GM18867 (cell line): ENCODE measurements around the gene GALNTL6.

Experiments used
- ATAC-seq: cut with Tn5 transposase; IDR thresholded peaks from one replicate; pipeline ENCODE4 v1.9.1; 2021; ENCODE audit warnings: mild to moderate bottlenecking, moderate library complexity; ENCODE audit not compliant: unreplicated experiment

GALNTL6 gene

GRCh38 chr4:172517391-172517790 lies 704.2 kb downstream of the GALNTL6 start:
- no peak for ATAC-seq

DNA sequence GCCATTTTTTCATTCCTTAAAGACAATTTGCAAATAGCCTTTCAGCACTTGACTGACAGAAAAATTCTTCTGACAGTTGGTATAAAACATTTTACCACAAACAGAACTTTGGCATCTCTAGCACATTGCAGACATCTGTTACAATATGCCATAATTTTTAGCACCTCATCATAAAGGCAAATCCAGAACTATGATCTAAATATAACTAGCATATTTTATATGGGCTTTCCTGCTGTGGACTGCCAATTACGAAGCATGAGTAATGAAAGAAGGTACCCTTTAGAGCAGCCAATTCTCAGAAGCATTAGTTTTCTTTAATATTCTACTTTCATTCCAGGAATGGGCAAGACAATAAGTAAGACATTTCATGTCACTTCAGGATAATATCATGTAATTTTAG lies 708.0 kb downstream of the GALNTL6 start:
- no peak for ATAC-seq

DNA sequence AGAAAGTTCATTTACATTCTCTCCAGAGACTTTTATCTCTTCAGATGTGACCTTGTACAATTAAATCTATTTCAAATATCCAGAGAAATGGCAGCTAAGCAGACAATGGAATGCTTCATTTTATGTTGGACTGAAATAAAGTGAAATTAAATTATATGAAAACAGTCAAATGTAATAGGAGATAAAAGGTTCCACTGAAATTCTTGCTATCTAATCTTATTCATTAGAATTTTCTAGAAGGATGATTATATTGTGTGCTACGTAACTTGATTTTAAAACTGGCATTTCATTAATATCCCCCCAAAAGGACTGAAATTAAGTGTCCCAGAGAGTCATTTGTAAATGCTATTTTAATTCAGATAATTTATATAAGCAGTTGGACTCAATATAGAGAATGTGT lies 708.5 kb downstream of the GALNTL6 start:
- no peak for ATAC-seq

DNA sequence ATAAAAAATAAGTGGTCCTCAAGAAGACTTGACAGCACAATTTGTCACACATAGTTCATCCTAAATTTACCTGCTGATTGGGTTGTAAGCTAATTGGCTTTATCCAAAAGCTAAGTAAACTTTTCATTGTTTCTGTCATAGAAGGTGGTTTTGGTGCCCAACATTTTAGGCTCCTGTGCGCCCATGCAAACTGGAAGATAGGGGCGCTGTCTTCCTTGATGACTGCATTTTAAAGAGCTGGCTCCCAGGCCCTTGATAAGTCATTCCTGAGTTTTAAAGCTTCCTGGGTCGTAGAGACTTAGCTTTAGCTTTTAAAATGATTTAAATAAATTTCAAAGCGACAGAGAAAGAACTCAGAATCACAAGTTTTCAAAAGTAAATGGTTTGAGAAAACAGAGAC lies 730.0 kb downstream of the GALNTL6 start:
- ATAC-seq, result no peak

DNA sequence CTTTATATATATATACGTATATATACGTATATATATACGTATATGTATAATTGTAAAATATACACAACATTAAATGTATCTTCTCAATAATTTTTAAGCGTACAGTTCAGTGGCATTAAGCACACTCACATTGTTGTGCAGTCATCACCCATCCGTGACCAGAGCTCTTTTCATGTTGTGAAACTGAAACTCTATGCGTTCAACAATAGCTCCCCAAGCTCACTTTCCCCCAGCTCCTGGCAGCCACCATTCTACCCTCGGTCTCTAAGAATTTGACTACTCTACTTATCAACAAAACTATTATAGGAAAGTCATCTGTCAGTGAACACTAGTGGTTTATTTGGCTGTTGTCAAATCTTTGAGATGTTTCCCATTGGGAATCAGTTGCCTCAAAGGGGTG lies 733.6 kb downstream of the GALNTL6 start:
- ATAC-seq, result peak; percentile 97

- ATAC-seq, result no peak
Measured at GRCh38 chr4:172547724-172548123, 734.5 kb downstream of the GALNTL6 start.

DNA sequence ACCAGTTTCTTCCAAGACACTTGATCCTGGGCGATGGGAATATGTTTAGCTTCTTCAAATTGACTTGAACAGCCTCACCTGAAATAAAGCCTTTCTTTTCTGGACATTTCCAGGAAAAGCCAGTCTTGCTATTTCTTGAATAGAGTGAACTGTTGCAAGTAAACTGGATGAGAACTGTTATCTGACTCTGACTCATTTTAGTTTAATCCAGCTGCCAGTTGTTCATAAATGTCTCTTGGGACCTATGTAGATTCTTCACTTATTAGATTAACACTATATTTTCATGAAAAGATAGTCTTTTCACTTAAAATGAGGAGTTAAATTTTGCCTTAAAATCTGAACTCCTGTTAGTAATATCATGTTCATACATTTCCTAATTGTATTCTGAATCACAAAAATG lies 740.0 kb downstream of the GALNTL6 start:
- no peak for ATAC-seq

DNA sequence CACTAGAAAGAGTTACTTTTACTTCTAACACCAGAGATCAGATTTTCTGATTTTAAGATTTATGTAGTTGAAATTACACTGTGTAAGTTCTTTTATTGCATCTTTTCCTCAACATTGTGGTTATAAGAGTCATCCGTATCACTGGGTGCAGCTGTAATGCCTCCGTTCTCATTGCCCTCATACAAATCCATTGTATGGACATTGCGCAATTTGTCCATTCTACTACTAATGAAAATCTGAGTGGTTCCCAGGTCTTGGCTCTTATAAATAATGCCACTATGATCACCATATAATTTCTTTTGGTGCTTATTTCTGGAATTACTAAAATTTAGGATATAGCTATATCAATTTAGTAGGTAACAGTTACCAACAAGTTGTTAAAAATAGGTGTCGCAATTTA lies 741.4 kb downstream of the GALNTL6 start:
- no peak for ATAC-seq

GRCh38 chr4:172555725-172556124 lies 742.5 kb downstream of the GALNTL6 start:
- ATAC-seq, result no peak

DNA sequence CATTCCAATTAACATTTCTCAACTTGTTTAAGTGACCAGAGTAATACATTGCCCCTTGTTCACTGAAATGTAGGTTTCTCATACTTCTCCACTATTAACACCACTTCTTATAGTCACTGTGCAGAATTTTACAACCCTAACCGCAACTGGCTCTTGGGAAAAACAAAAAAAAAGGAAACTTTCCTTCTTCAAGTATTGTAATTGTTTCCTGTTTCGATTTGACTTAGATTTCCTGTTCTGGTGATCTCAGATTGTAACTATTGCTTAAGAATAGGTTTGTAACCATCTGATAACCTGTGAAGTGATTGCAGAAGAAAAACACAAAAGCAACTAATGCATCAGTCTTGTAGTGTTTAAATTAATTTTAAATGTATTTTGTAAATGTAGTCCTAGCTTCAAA lies 760.7 kb downstream of the GALNTL6 start:
- ATAC-seq, result no peak

- no peak for ATAC-seq
Measured at GRCh38 chr4:172578712-172579111, 765.5 kb downstream of the GALNTL6 start.

DNA sequence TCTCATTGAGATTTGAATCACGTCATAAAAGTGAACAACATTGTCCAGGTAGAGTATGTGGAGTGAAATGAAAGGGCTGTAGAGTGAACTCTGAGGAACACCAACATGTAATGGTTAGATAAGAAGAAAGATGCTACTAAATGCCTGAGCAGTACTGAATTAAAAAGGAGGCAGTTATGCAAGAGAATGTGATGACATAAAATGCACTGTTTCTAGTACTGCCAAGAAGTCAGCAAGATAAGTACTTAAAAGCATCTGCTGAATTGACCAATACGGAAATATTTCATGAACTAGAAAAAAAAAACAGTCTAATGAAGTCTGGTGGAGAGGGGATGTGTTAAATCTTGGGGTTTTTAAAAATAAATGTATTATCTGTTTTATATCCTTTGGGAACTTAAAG lies 771.6 kb downstream of the GALNTL6 start:
- no peak for ATAC-seq

- ATAC-seq, result no peak
Measured at GRCh38 chr4:172596206-172596605, 783.0 kb downstream of the GALNTL6 start.

DNA sequence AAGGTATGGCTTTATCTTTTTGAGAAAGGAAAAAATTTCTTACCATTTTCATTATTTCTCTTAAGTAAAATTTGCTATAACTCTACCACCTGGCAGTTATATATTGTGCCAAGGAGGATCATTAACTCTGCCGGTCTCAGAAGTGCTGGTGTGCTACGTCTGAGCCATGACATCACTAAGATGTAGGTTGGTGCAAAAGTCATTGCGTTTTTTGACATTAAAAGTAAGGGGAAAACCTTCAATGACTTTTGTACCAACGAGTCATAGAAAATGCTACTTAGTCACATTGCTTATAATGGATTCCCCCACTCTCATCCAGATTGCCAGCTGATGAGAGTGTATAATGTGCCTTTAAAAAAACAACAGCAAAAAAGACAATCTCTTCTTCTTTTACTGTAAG lies 786.4 kb downstream of the GALNTL6 start:
- no peak for ATAC-seq

DNA sequence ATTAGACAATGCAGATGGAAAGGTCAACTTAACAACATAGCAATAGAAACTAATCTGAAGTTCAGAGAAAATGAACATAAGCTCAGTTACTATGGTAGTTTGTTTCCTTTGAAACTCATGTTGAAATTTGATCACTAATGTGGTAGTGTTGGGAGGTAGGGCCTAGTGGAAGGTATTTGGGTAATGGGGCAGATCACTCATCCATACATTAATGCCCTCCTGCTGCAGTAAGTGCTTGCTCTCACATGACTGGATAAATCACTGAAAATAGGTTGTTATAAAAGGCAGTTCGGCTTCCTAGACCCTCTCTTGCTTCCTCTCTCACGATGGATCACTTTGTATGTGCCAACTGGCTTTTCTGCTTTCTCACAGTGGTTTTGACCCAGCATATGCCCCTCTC lies 788.0 kb downstream of the GALNTL6 start:
- ATAC-seq, result no peak

- ATAC-seq, result no peak
Measured at GRCh38 chr4:172619218-172619617, 806.0 kb downstream of the GALNTL6 start.

DNA sequence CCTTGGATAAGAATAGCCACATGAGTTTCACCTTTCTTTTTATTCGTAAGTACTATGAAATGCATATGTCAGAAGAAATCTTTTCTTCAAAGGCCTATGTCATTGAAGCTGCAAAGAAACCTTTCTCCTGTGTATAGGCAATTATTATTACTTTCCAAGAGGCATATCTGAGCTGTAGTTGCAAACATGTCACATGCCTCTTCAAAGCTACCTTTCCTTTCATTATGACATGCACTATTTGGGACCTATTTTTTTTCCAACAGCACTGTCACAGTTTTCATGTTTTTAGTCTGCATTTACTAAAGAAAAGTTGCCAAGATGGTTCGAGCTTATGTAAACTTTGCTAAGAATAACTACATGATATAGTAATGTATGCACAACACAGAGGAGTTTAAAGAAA lies 806.6 kb downstream of the GALNTL6 start:
- ATAC-seq, result no peak

GRCh38 chr4:172628263-172628662 lies 815.1 kb downstream of the GALNTL6 start:
- no peak for ATAC-seq

GRCh38 chr4:172630280-172630679 lies 817.1 kb downstream of the GALNTL6 start:
- ATAC-seq, result no peak

- ATAC-seq, result peak; percentile 59
Measured at GRCh38 chr4:172631832-172632231, 818.6 kb downstream of the GALNTL6 start.

DNA sequence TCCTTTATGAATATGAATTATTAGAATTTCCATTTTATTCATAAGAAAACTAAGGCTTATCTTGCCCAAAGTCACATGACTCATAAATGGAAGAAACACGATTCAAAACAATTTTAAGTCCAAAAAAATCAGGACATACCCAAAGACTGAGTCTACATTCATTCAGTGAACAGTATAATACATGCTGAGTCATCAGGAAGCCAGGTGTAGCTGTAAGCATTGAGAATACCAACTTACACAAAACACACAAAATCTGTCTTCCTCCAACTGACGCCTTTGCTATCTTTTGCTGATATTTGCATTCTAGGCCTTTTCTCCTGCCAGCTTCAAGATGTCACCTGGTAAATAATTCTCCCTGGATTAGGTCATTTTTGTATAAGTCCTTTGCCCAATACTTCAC lies 835.3 kb downstream of the GALNTL6 start:
- no peak for ATAC-seq

DNA sequence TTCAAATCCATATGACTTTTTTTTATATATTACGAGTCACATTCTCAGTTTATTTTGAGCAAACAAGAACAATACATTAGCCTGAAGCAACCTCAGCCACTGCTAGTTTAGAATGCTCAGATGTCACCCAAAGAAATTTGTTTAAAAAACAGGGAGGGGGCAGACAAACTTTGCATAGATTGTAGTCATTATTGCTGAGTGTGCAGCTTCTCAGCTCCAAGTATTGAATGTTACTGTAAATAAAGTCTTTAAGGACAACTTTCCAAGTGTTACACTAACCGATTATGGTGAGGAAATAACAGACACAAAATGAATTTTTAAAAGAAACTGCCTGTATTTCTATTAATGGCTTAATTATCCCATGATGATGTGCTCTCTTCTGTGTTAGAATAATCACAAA lies 835.9 kb downstream of the GALNTL6 start:
- ATAC-seq, result no peak

DNA sequence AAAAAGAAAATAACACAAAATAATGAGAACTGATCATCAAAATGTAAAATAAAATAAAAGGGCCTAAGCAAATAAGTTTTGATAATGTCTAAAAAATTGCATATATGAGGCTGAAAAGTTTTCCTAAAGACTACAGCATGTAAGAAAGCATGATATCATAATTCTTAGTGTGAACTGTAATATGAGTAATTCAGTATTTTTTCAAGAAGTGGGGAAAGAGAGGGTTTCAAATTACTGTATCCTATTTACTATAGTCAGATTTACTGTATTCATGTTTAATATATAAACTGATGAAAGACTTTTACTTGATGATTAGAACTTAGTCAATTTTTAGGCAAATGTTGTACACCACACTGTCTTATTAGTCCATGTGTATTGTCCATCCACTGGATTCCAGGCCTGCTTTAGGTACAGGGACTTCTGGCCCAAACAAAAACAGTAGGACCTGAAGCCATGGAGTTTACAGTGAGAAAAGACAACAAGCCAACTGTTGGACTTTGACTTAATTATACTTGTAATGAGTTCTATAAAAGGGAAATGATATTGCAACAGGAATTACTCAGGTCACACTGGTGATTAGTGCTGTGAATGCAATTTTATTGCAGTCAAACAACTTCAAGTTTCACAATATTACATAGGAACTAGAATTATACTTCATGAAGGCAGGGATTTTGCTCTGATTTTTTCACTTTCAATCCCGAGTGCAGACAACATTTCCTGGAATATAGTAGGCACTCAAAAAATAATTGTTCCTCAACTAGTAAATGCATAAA lies 837.7 kb downstream of the GALNTL6 start:
- no peak for ATAC-seq
